Kidney (tissue), 14 donors: ENCODE measurements around the gene TXN2. TPM values are rescaled to one million over a fixed set of nuclear protein-coding genes. Genes with fewer than 3 reads are reported as not detected.

Experiments used
- DNase-seq, 5 donors: peaks; one replicate each; pipeline ENCODE4 v3.0.0-alpha.2; 2013 to 2020
- FAIRE-seq: peaks from 2 replicates; lab custom pipeline; 2012; peaks lifted over from hg19 to GRCh38; lab: Jason Lieb, UNC
- H3K27ac ChIP-seq, 2 donors: one replicate each; pipeline ENCODE4 v1.7.0; 2013; ENCODE audit warnings: low read depth in 2 of 2, low read length in 2 of 2, inconsistent platforms in 1 of 2
- H3K27me3 ChIP-seq: one replicate; pipeline ENCODE4 v1.7.1; 2013; ENCODE audit warnings: low read length, inconsistent platforms; ENCODE audit not compliant: control insufficient read depth, insufficient read depth
- H3K36me3 ChIP-seq, 3 donors: one replicate each; pipeline versions ENCODE4 v1.7.0 to v1.7.1; 2013; ENCODE audit warnings: low read length in 3 of 3, control low read depth in 1 of 3, inconsistent platforms in 1 of 3; ENCODE audit not compliant: insufficient read depth in 3 of 3, control insufficient read depth in 2 of 3
- H3K4me1 ChIP-seq, 3 donors: one replicate each; pipeline versions ENCODE4 v1.7.0 to v1.7.1; 2013; ENCODE audit warnings: low read length in 3 of 3, inconsistent platforms in 1 of 3, low read depth in 1 of 3; ENCODE audit not compliant: control insufficient read depth in 2 of 3, insufficient read depth in 2 of 3
- H3K4me3 ChIP-seq, 3 donors: one replicate each; pipeline versions ENCODE4 v1.7.0 to v1.8.1; 2013; ENCODE audit warnings: low read length in 3 of 3, control low read depth in 1 of 3, inconsistent platforms in 1 of 3
- H3K9ac ChIP-seq, 3 donors: one replicate each; pipeline versions ENCODE4 v1.7.0 to v1.7.1; 2013; ENCODE audit warnings: low read length in 3 of 3, control low read depth in 1 of 3, inconsistent platforms in 1 of 3
- H3K9me3 ChIP-seq, 3 donors: one replicate each; pipeline versions ENCODE4 v1.7.0 to v1.7.1; 2013; ENCODE audit warnings: low read length in 3 of 3, control low read depth in 1 of 3, inconsistent platforms in 1 of 3; ENCODE audit not compliant: control insufficient read depth in 2 of 3, insufficient read depth in 1 of 3
- CTCF ChIP-seq: IDR thresholded peaks from 3 replicates; pipeline ENCODE4 v1.5.1; 2012; ENCODE audit warnings: mild to moderate bottlenecking, moderate library complexity, borderline replicate concordance; ENCODE audit not compliant: insufficient read depth; ENCODE audit errors: extremely low read depth
- intact Hi-C: fragments of 100-400 bp; cut with DNase I; formaldehyde crosslinking; loops from one replicate; pipeline ENCODE4 v1.11.1; 2022
- polyA plus RNA-seq: library from polyadenylated mRNA; stranded (reverse); fragments of 350-450 nt; fragmentation: Illumina TruSeq; extraction: RNeasy Lipid Tissue Mini Kit (QIAGEN cat#74804); gene quantifications from one replicate; pipeline ENCODE4 v1.2.3, GENCODE V29; 2014; ENCODE audit warnings: low read depth, low replicate concordance; ENCODE audit not compliant: insufficient read depth
- total RNA-seq: library from RNA; stranded (reverse); fragmentation: NEBNext Ultra II Directional; extraction: Animal tissue kit (Norgen Biotek cat#: 25700); gene quantifications from one replicate; pipeline ENCODE4 v1.2.1, GENCODE V29; 2021
- donor health status: control.
- donor health status: control.
- donor health status: control.
- donor health status: control.
- donor health status: control.
- donor health status: DM: yes; HTN: yes; CAD: no.
- donor health status: Normal renal cell carcinoma (clear cell type).

Gene TXN2
- total and polyA plus RNA-seq, 2 donors from 2014 or later: 72.8 to 194 TPM

GRCh38 chr22:36475341-36475740 is 6.1 kb downstream of the TXN2 start:
- intact Hi-C loops: loop anchor here (10.0 kb wide), 1 partner anchor 171 kb away; no protein-coding TSS in a partner anchor
- Histone ChIP-seq H3K4me1 (peaks cover 0 to 4% (median 2%) of the 10 kb centered on the region in 3 donors), H3K4me3 (no peak overlapping the region), H3K36me3 (peaks cover 12 to 42% (median 31%) of the 10 kb centered on the region in 3 donors), H3K27me3 (no peaks in the 10 kb centered on the region), H3K9ac (no peak overlapping the region), H3K27ac (no peak overlapping the region), H3K9me3 (no peaks in the 10 kb centered on the region)
- TF ChIP-seq CTCF: no peak
- FAIRE-seq (no peak), DNase-seq (no peak)

- intact Hi-C loops: loop anchor here (10.0 kb wide), 1 partner anchor 168 kb away; no protein-coding TSS in a partner anchor
- Histone ChIP-seq H3K27ac (no peak overlapping the region), H3K9me3 (no peaks in the 10 kb centered on the region), H3K36me3 (peaks cover 6 to 33% (median 27%) of the 10 kb centered on the region in 3 donors), H3K9ac (no peak overlapping the region), H3K4me1 (peaks cover 0 to 14% (median 4%) of the 10 kb centered on the region in 3 donors), H3K4me3 (no peak overlapping the region), H3K27me3 (no peaks in the 10 kb centered on the region)
- no peak for FAIRE-seq
- no peak for DNase-seq
- no peak for TF ChIP-seq CTCF
Measured at GRCh38 chr22:36472689-36473088, 8.8 kb downstream of the TXN2 start.

- H3K27ac ChIP-seq: no peak overlapping the region
- no peak overlapping the region for H3K9ac ChIP-seq
- H3K4me3 ChIP-seq: no peak overlapping the region
- intact Hi-C loops: loop anchor here (10.0 kb wide), 1 partner anchor 167 kb away; no protein-coding TSS in a partner anchor
- H3K27me3 ChIP-seq: no peaks in the 10 kb centered on the region
- H3K4me1 ChIP-seq: peaks cover 0 to 16% (median 4%) of the 10 kb centered on the region in 3 donors
- peaks cover 4 to 33% (median 27%) of the 10 kb centered on the region in 3 donors for H3K36me3 ChIP-seq
- TF ChIP-seq CTCF: no peak
- FAIRE-seq (no peak), DNase-seq (no peak)
- no peaks in the 10 kb centered on the region for H3K9me3 ChIP-seq
Measured at GRCh38 chr22:36471341-36471821, 10.1 kb downstream of the TXN2 start.
